Measurements from ENCODE around the gene POLR2L.
A peak's percentile ranks its signal among the peaks of the same experiment; 100 is the strongest.

The POLR2L gene

GRCh38 chr11:868394-868793 is 26.1 kb upstream of the POLR2L start:
- no peak for DNase-seq

- DNase-seq = no peak
Measured at GRCh38 chr11:867856-868358, 25.6 kb upstream of the POLR2L start.

- no peak for DNase-seq
Measured at GRCh38 chr11:866481-866880, 24.2 kb upstream of the POLR2L start.

GRCh38 chr11:865462-866430 is 23.4 kb upstream of the POLR2L start:
- DNase-seq = no peak

- DNase-seq = no peak
Measured at GRCh38 chr11:864898-865297, 22.6 kb upstream of the POLR2L start.

GRCh38 chr11:863910-864827 is 21.8 kb upstream of the POLR2L start:
- no peak for DNase-seq

GRCh38 chr11:863023-863909 is 20.9 kb upstream of the POLR2L start:
- DNase-seq = no peak

- no peak for DNase-seq
Measured at GRCh38 chr11:862696-863022, 20.3 kb upstream of the POLR2L start.

- no peak for DNase-seq
Measured at GRCh38 chr11:862081-862661, 19.8 kb upstream of the POLR2L start.

- DNase-seq = no peak
Measured at GRCh38 chr11:861105-861479, 18.8 kb upstream of the POLR2L start.

- no peak for DNase-seq
Measured at GRCh38 chr11:860234-861104, 18.1 kb upstream of the POLR2L start.

- DNase-seq = peak in 1 of 4 experiments; percentile 23
Measured at GRCh38 chr11:859394-860131, 17.2 kb upstream of the POLR2L start.

- DNase-seq = no peak
Measured at GRCh38 chr11:858762-859339, 16.5 kb upstream of the POLR2L start.

GRCh38 chr11:858053-858761 is 15.9 kb upstream of the POLR2L start:
- no peak for DNase-seq

GRCh38 chr11:856397-856796 is 14.1 kb upstream of the POLR2L start:
- DNase-seq = no peak

GRCh38 chr11:855796-856195 is 13.5 kb upstream of the POLR2L start:
- no peak for DNase-seq

- DNase-seq = no peak
Measured at GRCh38 chr11:855330-855674, 13.0 kb upstream of the POLR2L start.

GRCh38 chr11:854601-855329 is 12.4 kb upstream of the POLR2L start:
- no peak for DNase-seq
